HL-60/S4 treated with retinoic acid at 250 ng/mL for 4 days and 3 days (cell line): ENCODE results near the gene SGPP2.
"Not testable (repeated sequence)": the region's sequence is repeated elsewhere in the genome, so short reads cannot be mapped to it uniquely, and the experiment has no call there.

ENCODE experiments used
- in situ Hi-C: fragments of 300-500 bp; cut with MboI; formaldehyde crosslinking; loops from 2 replicates; pipeline ENCODE4 v1.7.0; 2022; ENCODE audit warnings: low sequenced_read_pairs

The SGPP2 gene

GRCh38 chr2:222572751-222573174, 148.4 kb downstream of the SGPP2 start:
- in situ Hi-C loops = loop anchor here (25.0 kb wide), 1 partner anchor 510 kb away; no protein-coding TSS in a partner anchor

- in situ Hi-C loops = no loop called here
Observed at GRCh38 chr2:222575618-222576017, 151.3 kb downstream of the SGPP2 start.

- in situ Hi-C loops = no loop called here
Observed at GRCh38 chr2:222576171-222577081, 152.1 kb downstream of the SGPP2 start.

DNA sequence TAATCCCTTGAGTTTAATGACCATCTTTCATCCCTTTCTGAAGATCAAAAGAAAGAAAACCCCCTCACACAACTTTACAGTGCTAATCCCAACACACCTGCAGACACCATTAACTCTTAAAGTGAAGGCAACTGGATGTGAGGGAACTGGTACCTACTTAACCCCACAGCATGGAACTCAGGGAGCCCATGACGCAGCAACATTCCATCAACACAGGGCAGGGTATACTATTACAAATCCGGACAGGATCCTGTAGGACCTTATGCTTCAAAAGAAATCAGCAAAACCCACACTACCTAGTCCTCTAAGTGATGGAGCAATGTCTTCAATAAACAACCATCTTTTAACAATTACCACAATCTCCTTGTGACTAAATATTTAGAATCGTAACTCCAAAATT, 153.0 kb downstream of the SGPP2 start:
- in situ Hi-C loops = no loop called here

DNA sequence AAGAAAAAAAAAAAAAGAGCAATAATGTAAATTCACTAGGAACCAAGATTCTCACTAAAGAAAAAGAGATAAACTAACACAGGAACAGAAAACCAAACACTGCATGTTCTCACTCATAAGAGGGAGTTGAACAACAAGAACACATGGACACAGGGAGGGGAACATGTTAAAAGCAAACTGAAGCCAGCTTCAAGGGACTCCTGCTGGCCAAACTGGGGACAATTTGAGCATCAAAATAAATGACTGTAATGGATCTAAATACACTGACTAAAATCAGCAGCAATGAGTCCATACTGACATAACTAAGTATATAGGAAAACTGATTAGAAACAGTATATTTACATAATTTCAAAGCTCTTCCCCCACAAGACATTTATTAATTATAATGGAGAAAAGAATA, 158.6 kb downstream of the SGPP2 start:
- in situ Hi-C loops = no loop called here

- in situ Hi-C loops = not testable (repeated sequence)
Observed at GRCh38 chr2:222584589-222584988, 160.2 kb downstream of the SGPP2 start.

GRCh38 chr2:222591661-222592060, 167.3 kb downstream of the SGPP2 start:
- in situ Hi-C loops = no loop called here

- in situ Hi-C loops = no loop called here
Observed at GRCh38 chr2:222592176-222592575, 167.8 kb downstream of the SGPP2 start.

- in situ Hi-C loops = no loop called here
Observed at GRCh38 chr2:222594679-222595078, 170.3 kb downstream of the SGPP2 start.

DNA sequence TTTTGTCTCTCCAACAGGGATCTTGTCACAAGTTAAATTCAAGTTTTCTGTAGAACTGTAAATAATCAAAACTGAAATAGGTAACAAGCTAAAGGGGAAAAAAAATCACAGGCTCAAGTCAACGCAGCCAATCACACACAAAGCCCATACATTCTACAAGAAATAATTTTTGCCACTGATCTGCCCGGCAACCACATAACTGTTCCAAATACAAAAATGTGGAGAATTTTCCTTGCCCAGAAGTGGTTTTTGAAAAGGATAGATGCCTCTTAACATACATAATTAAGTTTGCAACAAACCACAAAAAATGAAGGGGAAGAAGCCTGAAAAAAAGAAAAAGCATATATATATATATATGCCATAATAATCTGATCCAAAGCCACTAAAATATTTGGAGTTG, 171.2 kb downstream of the SGPP2 start:
- in situ Hi-C loops = no loop called here

DNA sequence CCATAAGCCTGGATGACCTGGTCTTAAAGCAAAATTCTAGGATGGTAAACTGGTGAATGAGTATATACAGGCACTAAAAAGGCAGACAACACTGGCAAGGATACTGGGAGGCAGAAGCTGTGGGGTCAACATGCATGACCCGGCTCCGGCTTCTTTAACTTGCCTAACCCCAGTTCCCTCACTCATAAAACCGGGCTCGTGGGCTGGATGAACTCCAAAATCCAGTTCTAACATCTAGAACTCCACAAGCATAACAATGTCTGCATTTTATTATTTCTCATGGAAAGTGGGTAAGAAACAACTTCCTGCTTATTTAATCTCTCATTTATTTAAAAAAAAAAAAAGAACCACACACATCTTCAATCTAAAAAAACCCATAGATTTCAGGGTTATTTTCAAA, 174.3 kb downstream of the SGPP2 start:
- in situ Hi-C loops = no loop called here

GRCh38 chr2:222603501-222603900, 179.2 kb downstream of the SGPP2 start:
- in situ Hi-C loops = no loop called here

- in situ Hi-C loops = no loop called here
Observed at GRCh38 chr2:222604749-222605515, 180.6 kb downstream of the SGPP2 start.

- in situ Hi-C loops = no loop called here
Observed at GRCh38 chr2:222606306-222606705, 182.0 kb downstream of the SGPP2 start.

DNA sequence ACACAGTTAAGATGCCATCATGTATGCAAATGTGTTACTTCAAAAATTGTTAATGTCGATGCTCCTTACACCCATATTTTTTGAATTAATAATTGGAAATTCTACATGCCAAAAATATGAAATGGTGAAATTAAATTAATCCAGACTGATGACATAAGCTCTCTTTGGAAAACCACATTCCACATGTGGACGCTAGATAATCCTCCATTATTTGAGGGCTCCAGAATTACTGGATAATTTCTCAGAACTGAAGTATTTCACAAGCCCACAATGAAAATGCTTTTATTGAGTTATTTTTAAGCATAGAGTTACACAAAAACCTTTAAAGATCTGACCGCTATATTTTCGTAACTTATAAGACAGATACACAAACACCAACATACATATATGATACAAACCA, 183.7 kb downstream of the SGPP2 start:
- in situ Hi-C loops = no loop called here

- in situ Hi-C loops = no loop called here
Observed at GRCh38 chr2:222609381-222609780, 185.0 kb downstream of the SGPP2 start.
